Astrocyte (in vitro differentiated cells and primary cell): ENCODE measurements around the gene ELMO1. TPM values are rescaled to one million over a fixed set of nuclear protein-coding genes. Genes with fewer than 3 reads are reported as not detected.

Experiments used
- DNase-seq: peaks from one replicate; pipeline ENCODE4 v3.0.0-alpha.2; 2010; ENCODE audit warnings: low read depth
- FAIRE-seq: peaks from 2 replicates; lab custom pipeline; 2011; peaks lifted over from hg19 to GRCh38; lab: Jason Lieb, UNC
- H2AFZ ChIP-seq: 2 replicates; pipeline ENCODE4 v1.6.0; 2012; ENCODE audit warnings: low read depth, low read length, inconsistent platforms
- H3K27ac ChIP-seq: 2 replicates; pipeline ENCODE4 v1.5.1; 2011; ENCODE audit warnings: low read depth, low read length, inconsistent platforms
- H3K27me3 ChIP-seq: 2 replicates; pipeline ENCODE4 v1.6.0; 2011; ENCODE audit warnings: low read length, inconsistent platforms; ENCODE audit not compliant: insufficient read depth
- H3K36me3 ChIP-seq: 2 replicates; pipeline ENCODE4 v1.5.1; 2011; ENCODE audit warnings: low read length, inconsistent platforms; ENCODE audit not compliant: insufficient read depth
- H3K4me1 ChIP-seq: 2 replicates; pipeline ENCODE4 v1.5.1; 2011; ENCODE audit warnings: low read length, inconsistent platforms; ENCODE audit not compliant: insufficient read depth
- H3K4me2 ChIP-seq: 2 replicates; pipeline ENCODE4 v1.6.0; 2012; ENCODE audit warnings: low read length, inconsistent platforms
- H3K4me3 ChIP-seq: 2 replicates; pipeline ENCODE4 v1.5.1; 2011; ENCODE audit warnings: low read depth, mild to moderate bottlenecking, low read length, inconsistent platforms; ENCODE audit not compliant: insufficient read depth
- H3K79me2 ChIP-seq: 2 replicates; pipeline ENCODE4 v1.6.0; 2012; ENCODE audit warnings: mild to moderate bottlenecking, low read length, inconsistent platforms; ENCODE audit not compliant: insufficient read depth
- H3K9ac ChIP-seq: 2 replicates; pipeline ENCODE4 v1.6.0; 2012; ENCODE audit warnings: mild to moderate bottlenecking, low read length, inconsistent platforms
- H3K9me3 ChIP-seq: 2 replicates; pipeline ENCODE4 v1.5.1; 2012; ENCODE audit warnings: low read depth, mild to moderate bottlenecking, low read length, inconsistent platforms; ENCODE audit not compliant: insufficient read depth
- H4K20me1 ChIP-seq: 2 replicates; pipeline ENCODE4 v1.6.0; 2012; ENCODE audit warnings: low read length, inconsistent platforms; ENCODE audit not compliant: insufficient read depth
- H3K27ac Mint-ChIP-seq: one replicate; pipeline ENCODE4 v1.8.0; 2021; ENCODE audit warnings: mild to moderate bottlenecking, mixed read lengths; ENCODE audit not compliant: unreplicated experiment
- H3K27me3 Mint-ChIP-seq: one replicate; pipeline ENCODE4 v1.8.0; 2021; ENCODE audit warnings: low read depth, mixed read lengths; ENCODE audit not compliant: unreplicated experiment
- H3K36me3 Mint-ChIP-seq: one replicate; pipeline ENCODE4 v1.8.0; 2021; ENCODE audit warnings: low read depth, mixed read lengths; ENCODE audit not compliant: unreplicated experiment
- H3K4me1 Mint-ChIP-seq: one replicate; pipeline ENCODE4 v1.8.0; 2021; ENCODE audit warnings: low read depth, mixed read lengths; ENCODE audit not compliant: unreplicated experiment
- H3K4me3 Mint-ChIP-seq: one replicate; pipeline ENCODE4 v1.8.0; 2021; ENCODE audit warnings: mild to moderate bottlenecking, moderate library complexity, mixed read lengths; ENCODE audit not compliant: unreplicated experiment
- H3K9me3 Mint-ChIP-seq: one replicate; pipeline ENCODE4 v1.8.0; 2021; ENCODE audit warnings: mild to moderate bottlenecking, mixed read lengths; ENCODE audit not compliant: unreplicated experiment
- EZH2 ChIP-seq: IDR thresholded peaks from 2 replicates; pipeline ENCODE4 v1.6.1; 2012; ENCODE audit warnings: mild to moderate bottlenecking, low read length, inconsistent platforms; ENCODE audit not compliant: insufficient read depth
- total RNA-seq: library from RNA; stranded (reverse); gene quantifications from 2 replicates; pipeline ENCODE4 v1.2.1, GENCODE V29; 2021
- TF ChIP-seq, protein P1 (sequence below): IDR thresholded peaks from 2 replicates; pipeline ENCODE4 v1.5.1; 2011; ENCODE audit warnings: low read depth, mild to moderate bottlenecking, inconsistent platforms, low read length, moderate library complexity; ENCODE audit not compliant: insufficient read depth

The ELMO1 gene
- total RNA-seq, 1 donor from 2014 or later: 20.4 TPM

DNA sequence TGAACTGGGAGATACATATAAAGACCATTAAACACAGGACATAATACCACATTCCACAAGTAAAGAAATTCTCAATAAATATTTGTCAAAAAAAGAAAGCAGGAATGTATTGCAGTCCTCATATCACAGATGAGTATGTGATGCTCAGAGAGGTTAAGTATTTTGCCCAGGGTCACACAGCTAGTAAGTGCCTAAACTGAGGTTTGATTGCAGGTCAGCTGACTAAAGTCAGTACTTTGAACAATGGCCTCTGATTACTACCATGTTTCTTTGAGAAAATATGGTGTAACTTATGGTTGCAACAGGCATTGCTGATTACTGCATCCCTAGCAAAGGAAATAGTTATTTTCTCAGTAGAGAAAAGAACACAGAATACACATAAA is 267.1 kb downstream of the ELMO1 start:
- FAIRE-seq (no peak), DNase-seq (no peak)
- H3K27me3 ChIP-seq: peaks cover 2% of the 10 kb centered on the region
- no peaks in the 10 kb centered on the region for H3K36me3 ChIP-seq
- no peak overlapping the region for H3K4me2 ChIP-seq
- TF ChIP-seq EZH2: no peak
- TF ChIP-seq, protein P1, sequence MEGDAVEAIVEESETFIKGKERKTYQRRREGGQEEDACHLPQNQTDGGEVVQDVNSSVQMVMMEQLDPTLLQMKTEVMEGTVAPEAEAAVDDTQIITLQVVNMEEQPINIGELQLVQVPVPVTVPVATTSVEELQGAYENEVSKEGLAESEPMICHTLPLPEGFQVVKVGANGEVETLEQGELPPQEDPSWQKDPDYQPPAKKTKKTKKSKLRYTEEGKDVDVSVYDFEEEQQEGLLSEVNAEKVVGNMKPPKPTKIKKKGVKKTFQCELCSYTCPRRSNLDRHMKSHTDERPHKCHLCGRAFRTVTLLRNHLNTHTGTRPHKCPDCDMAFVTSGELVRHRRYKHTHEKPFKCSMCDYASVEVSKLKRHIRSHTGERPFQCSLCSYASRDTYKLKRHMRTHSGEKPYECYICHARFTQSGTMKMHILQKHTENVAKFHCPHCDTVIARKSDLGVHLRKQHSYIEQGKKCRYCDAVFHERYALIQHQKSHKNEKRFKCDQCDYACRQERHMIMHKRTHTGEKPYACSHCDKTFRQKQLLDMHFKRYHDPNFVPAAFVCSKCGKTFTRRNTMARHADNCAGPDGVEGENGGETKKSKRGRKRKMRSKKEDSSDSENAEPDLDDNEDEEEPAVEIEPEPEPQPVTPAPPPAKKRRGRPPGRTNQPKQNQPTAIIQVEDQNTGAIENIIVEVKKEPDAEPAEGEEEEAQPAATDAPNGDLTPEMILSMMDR: no peak
- no peaks in the 10 kb centered on the region for H4K20me1 ChIP-seq
- no peak overlapping the region for H3K27ac ChIP-seq
- H3K4me3 ChIP-seq: no peak overlapping the region
- no peaks in the 10 kb centered on the region for H3K4me1 ChIP-seq
- no peaks in the 10 kb centered on the region for H3K9me3 ChIP-seq
- Mint-ChIP-seq H3K4me3 (no peak overlapping the region), H3K9me3 (no peaks in the 10 kb centered on the region), H3K4me1 (no peaks in the 10 kb centered on the region), H3K27ac (no peak overlapping the region), H3K27me3 (no peaks in the 10 kb centered on the region), H3K36me3 (peaks cover 4% of the 10 kb centered on the region)
- no peak overlapping the region for H2AFZ ChIP-seq
- no peak overlapping the region for H3K9ac ChIP-seq
- no peaks in the 10 kb centered on the region for H3K79me2 ChIP-seq

DNA sequence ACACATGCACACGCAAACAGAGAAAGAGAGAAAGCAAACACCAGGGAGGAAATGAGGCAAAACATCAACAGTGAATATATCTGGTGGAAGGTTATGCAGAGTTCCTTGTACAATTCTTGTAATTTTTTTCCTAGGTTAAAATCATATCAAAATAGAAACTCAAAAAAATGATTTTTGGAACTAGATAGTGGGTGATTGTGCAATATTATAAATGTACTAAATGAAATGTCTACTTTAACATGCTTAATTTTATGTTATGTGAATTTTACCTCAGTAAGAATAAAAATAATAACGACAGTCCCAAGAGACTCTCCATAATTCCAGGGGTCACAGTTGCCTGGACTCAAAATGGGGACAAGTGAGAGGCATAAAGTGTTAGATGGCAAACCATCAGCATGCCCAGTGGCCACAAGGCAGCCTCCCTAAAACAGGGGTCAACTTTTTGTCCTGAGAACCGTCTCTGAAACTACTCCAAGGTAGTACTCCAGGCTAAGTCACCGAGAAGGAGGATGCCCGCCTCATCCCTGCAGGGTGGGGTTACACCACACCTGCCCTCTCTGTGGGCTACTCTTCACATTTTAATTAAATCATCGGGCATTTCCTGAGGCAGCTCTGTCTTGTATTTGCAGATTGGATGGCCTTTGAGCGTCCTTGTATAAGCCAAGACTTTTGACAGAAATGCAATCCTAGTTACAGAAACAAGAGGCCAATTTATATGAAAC is 267.7 kb downstream of the ELMO1 start:
- TF ChIP-seq EZH2: no peak
- TF ChIP-seq, protein P1: no peak
- no peak for FAIRE-seq
- H3K9me3 Mint-ChIP-seq: no peaks in the 10 kb centered on the region

DNA sequence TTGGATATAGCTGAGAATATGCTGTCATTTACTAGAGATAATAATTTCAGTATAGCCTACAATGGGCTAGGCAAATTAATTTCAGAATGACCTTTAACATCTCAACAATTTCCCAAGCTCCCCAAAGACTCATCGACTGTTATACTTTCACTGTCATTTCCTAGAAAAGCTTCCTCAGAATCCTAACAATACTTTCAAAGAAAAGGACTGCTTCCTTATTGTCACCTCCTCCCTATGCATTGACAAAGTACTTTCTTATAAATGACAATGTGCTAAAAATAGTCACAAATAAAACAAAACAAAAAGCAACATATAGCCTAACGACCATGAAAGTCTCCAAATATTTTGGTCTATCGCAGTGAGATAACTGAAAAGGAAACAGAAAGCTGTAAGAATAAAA is 272.6 kb downstream of the ELMO1 start:
- Mint-ChIP-seq H3K27me3 (no peaks in the 10 kb centered on the region), H3K4me3 (no peak overlapping the region), H3K27ac (no peak overlapping the region), H3K9me3 (no peaks in the 10 kb centered on the region), H3K36me3 (peaks cover 4% of the 10 kb centered on the region), H3K4me1 (no peaks in the 10 kb centered on the region)
- H3K27me3 ChIP-seq: no peaks in the 10 kb centered on the region
- TF ChIP-seq EZH2: no peak
- TF ChIP-seq, protein P1: no peak
- H3K4me2 ChIP-seq: no peak overlapping the region
- no peak for DNase-seq
- no peaks in the 10 kb centered on the region for H3K9me3 ChIP-seq
- H3K4me3 ChIP-seq: no peak overlapping the region
- no peaks in the 10 kb centered on the region for H3K79me2 ChIP-seq
- no peak overlapping the region for H3K9ac ChIP-seq
- H3K4me1 ChIP-seq: no peaks in the 10 kb centered on the region
- no peaks in the 10 kb centered on the region for H4K20me1 ChIP-seq
- FAIRE-seq: no peak
- no peak overlapping the region for H3K27ac ChIP-seq
- H3K36me3 ChIP-seq: no peaks in the 10 kb centered on the region
- H2AFZ ChIP-seq: no peak overlapping the region

More for the DNA sequence above, 267.7 kb downstream of the ELMO1 start:
- Histone ChIP-seq H3K4me3 (no peak overlapping the region), H3K4me1 (no peaks in the 10 kb centered on the region), H3K9me3 (no peaks in the 10 kb centered on the region), H3K4me2 (no peak overlapping the region), H3K79me2 (no peaks in the 10 kb centered on the region), H3K36me3 (no peaks in the 10 kb centered on the region), H3K27ac (no peak overlapping the region), H3K27me3 (peaks cover 2% of the 10 kb centered on the region), H4K20me1 (no peaks in the 10 kb centered on the region), H3K9ac (no peak overlapping the region), H2AFZ (no peak overlapping the region)
- H3K27me3 Mint-ChIP-seq: no peaks in the 10 kb centered on the region
- H3K27ac Mint-ChIP-seq: no peak overlapping the region
- no peak overlapping the region for H3K4me3 Mint-ChIP-seq
- DNase-seq: no peak
- peaks cover 4% of the 10 kb centered on the region for H3K36me3 Mint-ChIP-seq
- no peaks in the 10 kb centered on the region for H3K4me1 Mint-ChIP-seq
